Hematopoietic multipotent progenitor cell treated with erythropoietin and hydrocortisone succinate and interleukin-3 and kit ligand, for 6 days (in vitro differentiated cells): ENCODE measurements around the gene RBM44.
"Not testable (repeated sequence)": the region's sequence is repeated elsewhere in the genome, so short reads cannot be mapped to it uniquely, and the experiment has no call there.

ENCODE experiments used
- DNase-seq: peaks from one replicate; pipeline ENCODE4 v3.0.0-alpha.2; 2015

Gene RBM44

GRCh38 chr2:237798236-237799059 is at the start of gene RBM44:
Gene RBM44, plus strand, starts transcription at chr2:237798779. Its CDS starts 14,831 bp downstream, at chr2:237813610.
- no peak for DNase-seq

GRCh38 chr2:237749002-237749401 is 49.6 kb upstream of the RBM44 start:
- DNase-seq, result no peak

- no peak for DNase-seq
These were observed 48.6 kb upstream of the RBM44 start for GRCh38 chr2:237749961-237750360.

- not testable (repeated sequence) for DNase-seq
These were observed 48.1 kb upstream of the RBM44 start for GRCh38 chr2:237750441-237750840.

- peak; percentile 41 for DNase-seq
These were observed 45.8 kb upstream of the RBM44 start for GRCh38 chr2:237752761-237753165.

- DNase-seq, result peak; percentile 30
These were observed 44.4 kb upstream of the RBM44 start for GRCh38 chr2:237754182-237754581.

- DNase-seq, result no peak
These were observed 43.8 kb upstream of the RBM44 start for GRCh38 chr2:237754626-237755248.

GRCh38 chr2:237757616-237758015 is 41.0 kb upstream of the RBM44 start:
- no peak for DNase-seq

GRCh38 chr2:237758185-237758584 is 40.4 kb upstream of the RBM44 start:
- no peak for DNase-seq

- no peak for DNase-seq
These were observed 39.4 kb upstream of the RBM44 start for GRCh38 chr2:237759176-237759575.

- no peak for DNase-seq
These were observed 37.8 kb upstream of the RBM44 start for GRCh38 chr2:237760506-237761502.

- not testable (repeated sequence) for DNase-seq
These were observed 36.0 kb upstream of the RBM44 start for GRCh38 chr2:237762291-237763182.

- DNase-seq, result no peak
These were observed 34.8 kb upstream of the RBM44 start for GRCh38 chr2:237763812-237764211.

GRCh38 chr2:237765122-237765521 is 33.5 kb upstream of the RBM44 start:
- not testable (repeated sequence) for DNase-seq

- DNase-seq, result no peak
These were observed 32.7 kb upstream of the RBM44 start for GRCh38 chr2:237765875-237766274.

- DNase-seq, result no peak
These were observed 32.2 kb upstream of the RBM44 start for GRCh38 chr2:237766340-237766739.

GRCh38 chr2:237772513-237772912 is 26.1 kb upstream of the RBM44 start:
- no peak for DNase-seq

- no peak for DNase-seq
These were observed 24.8 kb upstream of the RBM44 start for GRCh38 chr2:237773826-237774225.

- peak; percentile 79 for DNase-seq
These were observed 23.6 kb upstream of the RBM44 start for GRCh38 chr2:237774811-237775553.

- DNase-seq, result no peak
These were observed 19.1 kb upstream of the RBM44 start for GRCh38 chr2:237779521-237779920.

GRCh38 chr2:237782181-237782580 is 16.4 kb upstream of the RBM44 start:
- no peak for DNase-seq
